ENCODE measurements around the gene B3GNT5.

GRCh38 chr3:183247011-183247589 is 6.0 kb upstream of the B3GNT5 start:
- no peak for TF ChIP-seq CTCF (IDR thresholded peaks at IDR 0.05)
- no peak for TF ChIP-seq POLR2A (IDR thresholded peaks at IDR 0.05)

Data from esophagus squamous epithelium (tissue), 4 donors.